Measurements from ENCODE around the gene MAP4K4. TPM values are rescaled to one million over a fixed set of nuclear protein-coding genes. Genes with fewer than 3 reads are reported as not detected.

MAP4K4 gene
- total RNA-seq, 1 donor from 2014 or later: 427 TPM

GRCh38 chr2:101718993-101719571, 21.6 kb downstream of the MAP4K4 start:
- Mint-ChIP-seq H3K4me1 (ENCODE audit: unreplicated experiment) (peaks cover 68% of the 10 kb centered on the region), H3K27ac (ENCODE audit: unreplicated experiment) (peak overlapping the region; percentile 28), H3K27me3 (ENCODE audit: unreplicated experiment) (peaks cover 8% of the 10 kb centered on the region), H3K9me3 (ENCODE audit: unreplicated experiment) (no peaks in the 10 kb centered on the region), H3K4me3 (ENCODE audit: unreplicated experiment) (peak overlapping the region; percentile 20), H3K36me3 (ENCODE audit: low read depth, unreplicated experiment) (peaks cover 15% of the 10 kb centered on the region)
- no peak for DNase-seq (ENCODE audit: low spot score)
- no peak for TF ChIP-seq CTCF (IDR thresholded peaks at IDR 0.05; ENCODE audit: unreplicated experiment)

GRCh38 chr2:101720732-101721131, 23.2 kb downstream of the MAP4K4 start:
- H3K4me1 Mint-ChIP-seq (ENCODE audit: unreplicated experiment): peaks cover 72% of the 10 kb centered on the region
- H3K27ac Mint-ChIP-seq (ENCODE audit: unreplicated experiment): no peak overlapping the region
- no peaks in the 10 kb centered on the region for H3K9me3 Mint-ChIP-seq (ENCODE audit: unreplicated experiment)

GRCh38 chr2:101722864-101723263, 25.4 kb downstream of the MAP4K4 start:
- Mint-ChIP-seq H3K9me3 (ENCODE audit: unreplicated experiment) (no peaks in the 10 kb centered on the region), H3K27me3 (ENCODE audit: unreplicated experiment) (peaks cover 4% of the 10 kb centered on the region), H3K36me3 (ENCODE audit: low read depth, unreplicated experiment) (peaks cover 10% of the 10 kb centered on the region), H3K27ac (ENCODE audit: unreplicated experiment) (peak overlapping the region; percentile 71), H3K4me3 (ENCODE audit: unreplicated experiment) (peak overlapping the region; percentile 49), H3K4me1 (ENCODE audit: unreplicated experiment) (peaks cover 66% of the 10 kb centered on the region)
- no peak for TF ChIP-seq CTCF (IDR thresholded peaks at IDR 0.05; ENCODE audit: unreplicated experiment)
- DNase-seq (ENCODE audit: low spot score): no peak

More at GRCh38 chr2:101720732-101721131, 23.2 kb downstream of the MAP4K4 start:
- TF ChIP-seq CTCF (IDR thresholded peaks at IDR 0.05; ENCODE audit: unreplicated experiment): no peak
- no peak for DNase-seq (ENCODE audit: low spot score)
- Mint-ChIP-seq H3K36me3 (ENCODE audit: low read depth, unreplicated experiment) (peaks cover 15% of the 10 kb centered on the region), H3K4me3 (ENCODE audit: unreplicated experiment) (no peak overlapping the region), H3K27me3 (ENCODE audit: unreplicated experiment) (peaks cover 8% of the 10 kb centered on the region)

- Mint-ChIP-seq H3K27me3 (ENCODE audit: unreplicated experiment) (peaks cover 4% of the 10 kb centered on the region), H3K27ac (ENCODE audit: unreplicated experiment) (peak overlapping the region; percentile 26), H3K36me3 (ENCODE audit: low read depth, unreplicated experiment) (peaks cover 10% of the 10 kb centered on the region), H3K4me3 (ENCODE audit: unreplicated experiment) (no peak overlapping the region), H3K9me3 (ENCODE audit: unreplicated experiment) (no peaks in the 10 kb centered on the region), H3K4me1 (ENCODE audit: unreplicated experiment) (peaks cover 63% of the 10 kb centered on the region)
- TF ChIP-seq CTCF (IDR thresholded peaks at IDR 0.05; ENCODE audit: unreplicated experiment): no peak
- no peak for DNase-seq (ENCODE audit: low spot score)
Observed at GRCh38 chr2:101723371-101724124, 26.0 kb downstream of the MAP4K4 start.

- Mint-ChIP-seq H3K27me3 (ENCODE audit: unreplicated experiment) (peaks cover 4% of the 10 kb centered on the region), H3K4me1 (ENCODE audit: unreplicated experiment) (peaks cover 63% of the 10 kb centered on the region), H3K36me3 (ENCODE audit: low read depth, unreplicated experiment) (peaks cover 8% of the 10 kb centered on the region), H3K9me3 (ENCODE audit: unreplicated experiment) (no peaks in the 10 kb centered on the region), H3K27ac (ENCODE audit: unreplicated experiment) (no peak overlapping the region), H3K4me3 (ENCODE audit: unreplicated experiment) (no peak overlapping the region)
- no peak for TF ChIP-seq CTCF (IDR thresholded peaks at IDR 0.05; ENCODE audit: unreplicated experiment)
- DNase-seq (ENCODE audit: low spot score): no peak
Observed at GRCh38 chr2:101724125-101724474, 26.6 kb downstream of the MAP4K4 start.

Data from endothelial cell (in vitro differentiated cells).